SHP77 (cell line): ENCODE results near the gene KLKB1.
A peak's percentile ranks its signal among the peaks of the same experiment; 100 is the strongest.

Experiments used
- DNase-seq, 2 experiments: peaks; one replicate each; lab custom pipeline; 2025; lab: John Stamatoyannopoulos, UW

Gene KLKB1

GRCh38 chr4:186227221-186227620 lies at the start of gene KLKB1:
Gene KLKB1 (plus strand): TSS chr4:186227507. CDS start chr4:186228196, 689 bp downstream.
- peak; percentile 43 to 54 for DNase-seq

GRCh38 chr4:186188107-186188506 lies 39.2 kb upstream of the KLKB1 start:
- no peak for DNase-seq

GRCh38 chr4:186189656-186190055 lies 37.7 kb upstream of the KLKB1 start:
- DNase-seq = no peak

GRCh38 chr4:186190581-186191199 lies 36.6 kb upstream of the KLKB1 start:
- peak in 1 of 2 experiments; percentile 17 for DNase-seq

- peak; percentile 48 to 58 for DNase-seq
Measured at GRCh38 chr4:186191200-186192065, 35.9 kb upstream of the KLKB1 start, which contains the start of gene CYP4V2. Gene CYP4V2 (plus strand): TSS chr4:186191567. CDS start chr4:186191824, 257 bp downstream.

GRCh38 chr4:186192066-186192612 lies 35.2 kb upstream of the KLKB1 start:
- peak in 1 of 2 experiments; percentile 40 for DNase-seq

GRCh38 chr4:186193851-186194250 lies 33.5 kb upstream of the KLKB1 start:
- no peak for DNase-seq

GRCh38 chr4:186196063-186196462 lies 31.2 kb upstream of the KLKB1 start:
- DNase-seq = no peak

GRCh38 chr4:186200516-186200915 lies 26.8 kb upstream of the KLKB1 start:
- no peak for DNase-seq

GRCh38 chr4:186201010-186201409 lies 26.3 kb upstream of the KLKB1 start:
- no peak for DNase-seq

- DNase-seq = peak; percentile 28 to 70
Measured at GRCh38 chr4:186201535-186202230, 25.6 kb upstream of the KLKB1 start.

- DNase-seq = no peak
Measured at GRCh38 chr4:186202490-186203140, 24.7 kb upstream of the KLKB1 start.

- DNase-seq = peak in 1 of 2 experiments; percentile 23
Measured at GRCh38 chr4:186203406-186203805, 23.9 kb upstream of the KLKB1 start.

GRCh38 chr4:186204103-186204559 lies 23.2 kb upstream of the KLKB1 start:
- peak; percentile 72 to 78 for DNase-seq

- no peak for DNase-seq
Measured at GRCh38 chr4:186204686-186205085, 22.6 kb upstream of the KLKB1 start.

- no peak for DNase-seq
Measured at GRCh38 chr4:186205156-186205555, 22.2 kb upstream of the KLKB1 start.

GRCh38 chr4:186216465-186217024 lies 10.8 kb upstream of the KLKB1 start:
- no peak for DNase-seq

GRCh38 chr4:186217733-186218293 lies 9.5 kb upstream of the KLKB1 start:
- no peak for DNase-seq

GRCh38 chr4:186221624-186222023 lies 5.7 kb upstream of the KLKB1 start:
- no peak for DNase-seq

GRCh38 chr4:186225848-186226247 lies 1.5 kb upstream of the KLKB1 start:
- DNase-seq = no peak
